NCI-H69 (cell line): ENCODE data around the gene STAT6.

Experiments
- DNase-seq: peaks from one replicate; lab custom pipeline; 2025; lab: John Stamatoyannopoulos, UW

Gene STAT6

GRCh38 chr12:57145460-57146059 is 34.4 kb upstream of the STAT6 start:
- no peak for DNase-seq

DNA sequence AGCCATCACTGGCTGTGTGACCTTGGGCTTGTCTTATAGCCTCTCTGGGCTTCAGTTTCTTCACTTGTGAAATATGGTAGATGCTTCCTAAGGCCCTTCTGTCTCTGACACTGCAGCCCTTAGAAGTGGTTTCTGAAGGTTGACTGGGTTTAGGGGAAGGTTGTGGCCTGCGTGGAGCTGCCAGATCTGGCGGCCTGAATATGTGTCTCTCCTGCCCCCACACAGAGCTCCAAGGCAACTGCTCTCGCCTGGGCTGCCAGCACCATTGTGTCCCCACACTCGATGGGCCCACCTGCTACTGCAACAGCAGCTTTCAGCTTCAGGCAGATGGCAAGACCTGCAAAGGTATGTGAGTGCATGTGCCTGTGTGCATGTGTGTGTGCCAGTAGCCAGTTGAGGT is 32.3 kb upstream of the STAT6 start:
- DNase-seq, result no peak

DNA sequence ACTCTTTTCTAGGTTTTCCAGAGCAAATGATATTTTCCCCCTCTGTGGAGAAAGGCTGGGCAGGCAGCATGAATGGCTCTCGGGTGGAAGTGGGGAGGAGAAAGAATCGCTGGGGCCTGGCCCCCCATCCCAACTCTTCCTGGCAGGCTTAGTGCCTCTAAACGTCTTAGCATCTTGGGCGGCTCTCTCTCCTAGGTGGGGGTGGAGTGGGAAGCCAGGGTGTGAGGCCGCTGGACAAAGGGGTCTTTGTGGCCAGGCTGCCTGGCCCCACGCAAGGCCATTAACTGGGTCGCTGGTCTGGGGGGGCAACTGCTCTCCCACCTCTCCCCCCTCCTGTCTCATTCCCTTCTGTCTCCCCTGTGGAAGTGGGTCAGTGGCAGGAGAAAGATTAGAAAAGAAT is 31.6 kb upstream of the STAT6 start:
- DNase-seq, result no peak

GRCh38 chr12:57142121-57142520 is 31.0 kb upstream of the STAT6 start:
- DNase-seq, result no peak

DNA sequence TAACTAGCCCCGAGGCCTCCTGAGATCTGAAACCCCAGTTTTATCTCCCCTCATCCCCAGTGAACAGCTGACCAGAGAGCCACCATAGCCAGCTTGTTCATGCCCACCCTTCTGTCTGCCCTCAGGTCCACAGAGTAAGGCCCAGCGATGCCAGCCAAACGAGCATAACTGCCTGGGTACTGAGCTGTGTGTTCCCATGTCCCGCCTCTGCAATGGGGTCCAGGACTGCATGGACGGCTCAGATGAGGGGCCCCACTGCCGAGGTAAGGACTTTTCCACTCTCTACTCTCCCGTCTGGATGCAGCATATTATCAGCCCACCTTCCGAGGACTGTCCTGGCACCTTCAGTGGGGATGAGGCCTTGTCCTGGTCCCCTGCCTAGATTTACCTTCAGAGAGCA is 30.1 kb upstream of the STAT6 start:
- no peak for DNase-seq

- no peak for DNase-seq
Measured at GRCh38 chr12:57139796-57140649, 28.9 kb upstream of the STAT6 start.

GRCh38 chr12:57138526-57139272 is 27.5 kb upstream of the STAT6 start:
- peak; percentile 14 for DNase-seq

DNA sequence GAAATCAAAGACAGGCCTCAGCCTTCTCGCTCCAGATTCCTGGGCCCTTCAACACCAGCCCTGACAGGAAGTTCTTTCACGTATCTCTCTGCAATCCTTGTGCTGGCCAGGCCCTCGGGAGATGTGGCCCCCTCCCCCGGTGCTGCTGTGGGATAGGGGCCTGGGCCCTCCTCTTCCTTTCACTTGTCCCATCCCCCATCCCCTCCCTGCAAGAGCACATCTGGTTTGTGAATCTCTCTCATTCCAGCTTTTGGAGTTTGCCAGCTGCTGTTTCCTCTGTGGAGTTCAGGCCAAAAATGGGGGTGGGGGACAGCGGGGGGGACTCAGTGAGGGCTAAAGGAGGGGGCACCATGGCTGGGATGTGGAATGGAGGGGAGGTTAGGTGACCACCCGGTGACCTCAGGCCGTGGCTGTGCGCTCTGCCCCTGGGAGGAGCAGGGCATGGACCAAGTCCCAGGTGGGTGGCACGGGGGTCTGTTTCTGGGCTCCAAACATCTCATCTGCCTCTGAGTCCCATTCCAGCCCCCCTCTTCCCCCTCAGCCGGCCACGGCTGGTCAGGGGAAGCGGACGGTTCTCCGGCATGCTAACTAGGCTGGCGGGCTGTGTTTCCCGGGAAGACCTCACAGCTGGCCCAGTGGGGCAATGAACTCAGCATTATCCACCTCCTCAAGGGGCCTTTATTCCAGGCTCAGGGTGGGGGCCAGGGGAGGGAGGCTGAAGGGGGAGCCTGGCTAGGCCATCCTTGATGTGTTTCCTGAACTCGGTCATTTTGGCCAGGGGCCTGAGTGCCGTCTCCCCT is 24.6 kb upstream of the STAT6 start:
- no peak for DNase-seq

- no peak for DNase-seq
Measured at GRCh38 chr12:57134949-57135348, 23.8 kb upstream of the STAT6 start.

- DNase-seq, result no peak
Measured at GRCh38 chr12:57133916-57134315, 22.8 kb upstream of the STAT6 start.

GRCh38 chr12:57133013-57133569 is 21.9 kb upstream of the STAT6 start:
- DNase-seq, result no peak

- peak; percentile 33 for DNase-seq
Measured at GRCh38 chr12:57131896-57132744, 21.0 kb upstream of the STAT6 start.

GRCh38 chr12:57130941-57131340 is 19.8 kb upstream of the STAT6 start:
- DNase-seq, result no peak

DNA sequence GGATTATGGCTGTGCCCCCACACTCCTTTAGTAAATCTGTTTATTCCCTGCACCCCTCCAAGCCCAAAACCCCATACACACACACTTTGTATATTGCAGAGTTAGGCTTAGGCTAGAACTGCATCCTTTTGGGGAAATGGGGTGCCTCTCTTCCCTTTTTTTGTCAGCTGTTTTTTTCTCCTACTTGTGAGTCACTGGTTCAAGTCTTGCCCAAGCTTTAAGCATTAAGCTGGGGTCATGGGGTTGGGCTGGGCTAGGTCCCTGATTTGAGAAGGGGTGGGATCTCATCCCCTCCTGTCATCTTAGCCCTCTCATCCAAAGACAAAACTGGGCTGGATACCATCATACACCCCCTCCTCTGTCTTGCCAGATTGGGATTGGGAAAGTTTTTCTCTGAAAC is 18.7 kb upstream of the STAT6 start:
- no peak for DNase-seq

DNA sequence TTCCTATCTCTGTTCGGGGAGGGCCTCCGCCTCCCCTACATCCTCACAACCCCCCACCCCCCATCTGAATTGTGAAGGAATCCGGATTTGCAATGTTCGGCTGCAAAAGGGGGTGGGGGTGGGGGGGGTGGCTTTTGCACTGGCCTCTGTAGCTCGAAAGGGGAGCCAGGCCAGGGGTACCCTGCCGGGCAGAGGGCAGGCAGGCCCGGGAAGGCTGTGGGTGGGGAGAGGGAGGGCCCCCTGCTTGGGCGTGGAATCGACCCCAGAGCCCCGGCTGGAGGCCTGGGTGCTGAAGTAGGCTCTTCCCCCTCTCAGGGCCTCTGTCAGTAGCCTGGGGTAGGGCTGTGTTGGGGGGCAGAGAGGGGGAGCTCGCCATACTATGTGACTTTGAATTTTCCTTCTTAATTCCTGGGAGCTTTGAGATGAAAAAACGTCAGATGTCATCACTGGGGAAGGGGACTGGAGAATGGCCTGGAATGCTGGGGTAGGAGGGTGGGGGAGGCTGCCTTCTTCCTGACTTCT is 18.2 kb upstream of the STAT6 start:
- no peak for DNase-seq

DNA sequence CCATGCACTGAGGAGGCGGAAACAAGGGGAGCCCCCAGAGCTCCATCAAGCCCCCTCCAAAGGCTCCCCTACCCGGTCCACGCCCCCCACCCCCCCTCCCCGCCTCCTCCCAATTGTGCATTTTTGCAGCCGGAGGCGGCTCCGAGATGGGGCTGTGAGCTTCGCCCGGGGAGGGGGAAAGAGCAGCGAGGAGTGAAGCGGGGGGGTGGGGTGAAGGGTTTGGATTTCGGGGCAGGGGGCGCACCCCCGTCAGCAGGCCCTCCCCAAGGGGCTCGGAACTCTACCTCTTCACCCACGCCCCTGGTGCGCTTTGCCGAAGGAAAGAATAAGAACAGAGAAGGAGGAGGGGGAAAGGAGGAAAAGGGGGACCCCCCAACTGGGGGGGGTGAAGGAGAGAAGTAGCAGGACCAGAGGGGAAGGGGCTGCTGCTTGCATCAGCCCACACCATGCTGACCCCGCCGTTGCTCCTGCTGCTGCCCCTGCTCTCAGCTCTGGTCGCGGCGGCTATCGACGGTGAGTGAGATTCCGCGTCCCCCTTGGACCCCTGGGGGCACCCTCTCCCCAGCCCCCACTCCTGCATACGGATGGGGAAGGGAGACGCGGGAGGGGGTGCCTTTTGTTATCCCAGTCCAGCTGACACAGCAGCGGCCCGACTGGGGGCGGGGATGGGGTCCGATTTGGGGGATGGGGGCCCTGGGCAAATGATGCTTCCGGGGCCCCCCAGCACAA is 17.5 kb upstream of the STAT6 start:
- peak; percentile 54 for DNase-seq

- peak; percentile 88 for DNase-seq
Measured at GRCh38 chr12:57127726-57128518, 16.8 kb upstream of the STAT6 start, which contains the start of gene LRP1. LRP1 (plus strand) TSS chr12:57128483; CDS start chr12:57128965, 482 bp downstream.

GRCh38 chr12:57127101-57127725 is 16.1 kb upstream of the STAT6 start:
- DNase-seq, result peak; percentile 64
